ENCODE data around the gene GRIK3. TPM values are rescaled to one million over a fixed set of nuclear protein-coding genes. Genes with fewer than 3 reads are reported as not detected.

GRIK3 gene
- total and polyA plus RNA-seq, 2 of the 8 experiments (the other 6 are each of a cell fraction or from before 2014, with no cell fraction given), result 2.1 to 3.4 TPM

GRCh38 chr1:36789535-36789934, 244.8 kb downstream of the GRIK3 start:
- H3K36me3 ChIP-seq (ENCODE audit: control insufficient read depth in 2 of 4, insufficient read depth in 4 of 4, low read length in 3 of 4), result no peaks in the 10 kb centered on the region
- H2AFZ ChIP-seq (ENCODE audit: low read length), result no peak overlapping the region
- no peak for DNase-seq (ENCODE audit: low read depth in 1 of 2, low spot score in 2 of 2)
- no peak overlapping the region for H2BK20ac ChIP-seq (ENCODE audit: low read length)
- H3K4ac ChIP-seq (replicated peaks; ENCODE audit: insufficient read length, low read depth, low read length), result no peak overlapping the region
- H3K23ac ChIP-seq (ENCODE audit: insufficient read length), result no peak overlapping the region
- H3K4me1 ChIP-seq (replicated peaks in 1 of 4; ENCODE audit: control insufficient read depth in 3 of 4, insufficient read depth in 4 of 4, low read length in 3 of 4), result peaks cover 0 to 5% (median 0%) of the 10 kb centered on the region in 4 experiments; a peak in 1 of 7 replicates
- no peak overlapping the region; the same call in 1 of the 2 replicates for H2BK15ac ChIP-seq (ENCODE audit: low read length)
- H3K79me2 ChIP-seq (ENCODE audit: control insufficient read depth in 1 of 2, insufficient read depth in 2 of 2, low read length in 2 of 2), result no peaks in the 10 kb centered on the region
- no peak for FAIRE-seq
- H4K20me1 ChIP-seq (replicated peaks in 1 of 2; ENCODE audit: control insufficient read depth in 1 of 2, insufficient read depth in 2 of 2, low read length in 2 of 2), result no peaks in the 10 kb centered on the region
- no peak overlapping the region for H3K14ac ChIP-seq (ENCODE audit: insufficient read length)
- H2BK5ac ChIP-seq (ENCODE audit: low read depth, low read length), result no peak overlapping the region
- H3K4me2 ChIP-seq (ENCODE audit: insufficient read depth in 1 of 2, low read depth in 2 of 2, low read length in 2 of 2), result no peak overlapping the region
- H4K91ac ChIP-seq (replicated peaks; ENCODE audit: insufficient read length, low read length), result no peak overlapping the region
- no peak overlapping the region for H2AK5ac ChIP-seq (ENCODE audit: low read depth, low read length)
- H3K9me3 ChIP-seq (ENCODE audit: insufficient read depth in 2 of 2, low read depth in 1 of 2, low read length in 1 of 2), result no peaks in the 10 kb centered on the region
- H2BK12ac ChIP-seq (ENCODE audit: low read depth, low read length), result no peak overlapping the region
- no peak overlapping the region for H3K27ac ChIP-seq (ENCODE audit: low read depth, low read length)
- H3K56ac ChIP-seq (replicated peaks; ENCODE audit: insufficient read length, low read depth, low read length), result no peak overlapping the region
- POLR2A ChIA-PET (ENCODE audit: partially characterized antibody), result no interaction called here
- H3K9ac ChIP-seq (replicated peaks in 1 of 4; ENCODE audit: extremely low read depth in 1 of 4, low read depth in 3 of 4, low read length in 3 of 4), result no peak overlapping the region
- H3K18ac ChIP-seq (ENCODE audit: extremely low read depth, low read length), result no peak overlapping the region
- no peak overlapping the region for H4K8ac ChIP-seq (ENCODE audit: extremely low read depth, insufficient read depth, low read length)
- no peak overlapping the region for H4K5ac ChIP-seq (ENCODE audit: insufficient read length, low read depth, low read length)
- peaks cover 4% of the 10 kb centered on the region; the same call in 1 of the 2 replicates for H3K23me2 ChIP-seq (ENCODE audit: low read depth, low read length)
- TF ChIP-seq, protein P1, sequence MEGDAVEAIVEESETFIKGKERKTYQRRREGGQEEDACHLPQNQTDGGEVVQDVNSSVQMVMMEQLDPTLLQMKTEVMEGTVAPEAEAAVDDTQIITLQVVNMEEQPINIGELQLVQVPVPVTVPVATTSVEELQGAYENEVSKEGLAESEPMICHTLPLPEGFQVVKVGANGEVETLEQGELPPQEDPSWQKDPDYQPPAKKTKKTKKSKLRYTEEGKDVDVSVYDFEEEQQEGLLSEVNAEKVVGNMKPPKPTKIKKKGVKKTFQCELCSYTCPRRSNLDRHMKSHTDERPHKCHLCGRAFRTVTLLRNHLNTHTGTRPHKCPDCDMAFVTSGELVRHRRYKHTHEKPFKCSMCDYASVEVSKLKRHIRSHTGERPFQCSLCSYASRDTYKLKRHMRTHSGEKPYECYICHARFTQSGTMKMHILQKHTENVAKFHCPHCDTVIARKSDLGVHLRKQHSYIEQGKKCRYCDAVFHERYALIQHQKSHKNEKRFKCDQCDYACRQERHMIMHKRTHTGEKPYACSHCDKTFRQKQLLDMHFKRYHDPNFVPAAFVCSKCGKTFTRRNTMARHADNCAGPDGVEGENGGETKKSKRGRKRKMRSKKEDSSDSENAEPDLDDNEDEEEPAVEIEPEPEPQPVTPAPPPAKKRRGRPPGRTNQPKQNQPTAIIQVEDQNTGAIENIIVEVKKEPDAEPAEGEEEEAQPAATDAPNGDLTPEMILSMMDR (IDR thresholded peaks at IDR 0.05; ENCODE audit: control extremely low read depth in 1 of 3, insufficient read depth in 1 of 3, low read depth in 1 of 3, low read length in 3 of 3), result no peak
- peak in 1 of 2 experiments; percentile 30; a peak in 1 of 4 replicates for TF ChIP-seq RAD21 (IDR thresholded peaks at IDR 0.05 in 1 of 2, conservative IDR thresholded peaks at IDR 0.05 in 1 of 2; ENCODE audit: low read depth in 2 of 2, low read length in 2 of 2)
- H3K27me3 ChIP-seq (replicated peaks in 1 of 4; ENCODE audit: control insufficient read depth in 3 of 4, extremely low read depth in 1 of 4, insufficient read depth in 3 of 4, low read length in 3 of 4), result no peaks in the 10 kb centered on the region
- H3K79me1 ChIP-seq (ENCODE audit: low read depth, low read length), result no peaks in the 10 kb centered on the region
- no peak overlapping the region for H2BK120ac ChIP-seq (replicated peaks; ENCODE audit: low read depth, low read length)
- CTCF ChIA-PET (ENCODE audit: partially characterized antibody), result interaction anchor here (1.0 to 1.8 kb wide), 9 partner anchors 29 to 247 kb away, joined by 3 to 7 read pairs (median 3); no protein-coding TSS in a partner anchor
- H3K4me3 ChIP-seq (ENCODE audit: extremely low read depth in 1 of 4, insufficient read depth in 2 of 4, low read depth in 3 of 4, low read length in 4 of 4), result no peak overlapping the region
